ENCODE data around the gene PSMG3. TPM values are rescaled to one million over a fixed set of nuclear protein-coding genes. Genes with fewer than 3 reads are reported as not detected.

The PSMG3 gene
- total and polyA plus RNA-seq, 7 experiments from 2014 or later: 12.1 to 57.9 (median 23.4) TPM

DNA sequence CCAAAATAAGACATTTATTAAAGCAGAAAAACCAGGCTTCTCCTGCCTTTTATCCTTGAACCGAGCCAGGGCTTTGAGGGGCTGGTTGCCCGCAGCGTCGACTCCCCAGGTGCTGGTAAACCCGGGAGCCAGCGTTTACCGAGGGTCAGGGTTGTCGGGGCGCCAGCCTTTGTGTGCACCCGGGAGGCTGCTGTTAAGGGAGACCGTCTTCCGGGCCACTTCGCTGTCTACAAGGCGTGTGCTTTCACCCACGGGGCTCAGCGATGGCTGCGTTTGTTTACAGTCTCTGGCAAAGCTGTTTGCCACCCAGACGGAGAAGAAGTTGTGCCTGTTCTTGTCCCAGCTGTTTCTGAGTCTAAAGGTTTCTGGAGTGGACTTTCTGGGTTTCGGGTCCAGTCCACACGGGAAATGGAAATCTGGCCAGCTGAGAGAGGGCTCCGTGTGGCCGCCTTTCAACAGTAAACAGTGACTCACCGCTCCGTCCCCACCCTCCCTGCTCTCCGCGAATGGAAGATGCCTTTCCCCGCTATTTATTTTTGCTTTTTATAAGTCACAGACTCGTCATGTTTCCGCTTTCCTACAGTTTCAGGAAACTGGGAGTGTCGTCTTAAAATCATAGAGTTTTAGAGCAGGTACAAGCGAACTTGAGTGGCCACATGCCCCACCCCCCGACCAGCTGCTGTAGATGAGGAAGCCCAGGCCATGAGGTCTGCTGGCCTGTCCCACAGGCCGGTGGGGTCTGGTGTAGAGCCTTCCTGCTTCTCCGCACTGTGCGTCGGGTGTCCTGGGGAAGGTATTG lies 37.2 kb downstream of the PSMG3 start:
- Mint-ChIP-seq H3K27ac (peak overlapping the region; percentile 92 to 99 (median 97)), H3K27me3 (peaks cover 0 to 3% (median 0%) of the 10 kb centered on the region in 5 donors), H3K36me3 (peaks cover 0 to 4% (median 0%) of the 10 kb centered on the region in 5 donors), H3K4me1 (peaks cover 15 to 36% (median 21%) of the 10 kb centered on the region in 7 donors), H3K4me3 (peak overlapping the region; percentile 87 to 94 (median 92)), H3K9me3 (peaks cover 0 to 4% (median 0%) of the 10 kb centered on the region in 11 donors)
- H3K4me1 ChIP-seq (ENCODE audit: control insufficient read depth in 2 of 2, insufficient read depth in 2 of 2, low read length in 2 of 2): peaks cover 7 to 10% of the 10 kb centered on the region in 2 donors
- peaks cover 0 to 25% (median 0%) of the 10 kb centered on the region in 3 experiments for H3K36me3 ChIP-seq (ENCODE audit: control insufficient read depth in 2 of 3, insufficient read depth in 3 of 3, low read length in 3 of 3)
- POLR2A ChIA-PET: interaction anchor here (0.7 to 2.1 kb wide), 8 partner anchors 19 to 821 kb away, joined by 4 to 12 read pairs (median 5); partner anchors contain the start of genes INTS1 and PSMG3
- no peaks in the 10 kb centered on the region for H3K27me3 ChIP-seq (ENCODE audit: control insufficient read depth in 2 of 2, insufficient read depth in 2 of 2, low read length in 2 of 2)
- CTCF ChIA-PET: interaction anchor here (1.6 kb wide), 1 partner anchor 26 kb away, joined by 12 read pairs; no protein-coding TSS in a partner anchor
- intact Hi-C loops (cut with micrococcal nuclease): loop anchor here (1.0 to 10.0 kb wide), 11 partner anchors 16 to 1099 kb away; partner anchors contain the start of genes INTS1 (in 2 of the 2), BRAT1 (in 1 of the 2), GPR146 (in 1 of the 2) and IQCE (in 1 of the 2)
- H3K27ac ChIP-seq (ENCODE audit: low read depth, low read length): peak overlapping the region; percentile 90
- peak in 8 of 9 donors; percentile 57 to 70 (median 62) for DNase-seq
- no peaks in the 10 kb centered on the region for H3K9me3 ChIP-seq (ENCODE audit: control insufficient read depth in 2 of 3, low read length in 3 of 3)
- ATAC-seq: peak; percentile 52
- H3K4me3 ChIP-seq (ENCODE audit: low read length): peak overlapping the region; percentile 74

DNA sequence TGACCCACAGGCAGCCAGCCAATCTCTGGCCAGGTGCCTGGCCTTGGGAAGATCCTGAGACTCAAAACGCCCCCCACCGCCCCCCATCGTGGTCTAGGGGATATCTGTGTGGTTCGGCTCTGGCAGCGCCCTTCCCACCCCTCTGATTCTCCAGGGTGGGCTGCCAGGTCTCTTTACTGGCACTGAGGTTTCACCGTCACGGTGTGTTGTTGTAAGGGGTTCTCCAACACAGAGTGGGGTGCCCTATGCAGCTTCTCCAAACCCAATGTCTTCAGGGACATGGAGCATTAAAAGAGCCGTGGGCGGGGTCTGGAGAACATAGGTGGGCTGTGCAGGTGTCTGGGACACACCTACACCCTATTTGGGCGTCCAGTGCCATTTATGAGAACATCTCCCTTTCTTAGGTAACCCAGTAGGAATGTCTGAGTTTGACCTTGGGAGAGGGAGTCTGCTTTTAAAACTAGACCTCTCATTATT lies 37.8 kb downstream of the PSMG3 start:
- POLR2A ChIA-PET: interaction anchor here (0.8 to 2.1 kb wide), 6 partner anchors 18 to 822 kb away, joined by 4 to 12 read pairs (median 6); partner anchors contain the start of gene PSMG3
- no peak for ATAC-seq
- H3K36me3 Mint-ChIP-seq: peaks cover 0 to 4% (median 0%) of the 10 kb centered on the region in 5 donors
- peaks cover 15 to 36% (median 21%) of the 10 kb centered on the region in 7 donors for H3K4me1 Mint-ChIP-seq
- H3K36me3 ChIP-seq (ENCODE audit: control insufficient read depth in 2 of 3, insufficient read depth in 3 of 3, low read length in 3 of 3): peaks cover 0 to 19% (median 0%) of the 10 kb centered on the region in 3 experiments
- DNase-seq: peak in 1 of 9 donors; percentile 41
- peak overlapping the region; percentile 90 for H3K27ac ChIP-seq (ENCODE audit: low read depth, low read length)
- H3K4me1 ChIP-seq (ENCODE audit: control insufficient read depth in 2 of 2, insufficient read depth in 2 of 2, low read length in 2 of 2): peaks cover 7 to 10% of the 10 kb centered on the region in 2 donors
- peak overlapping the region; percentile 74 for H3K4me3 ChIP-seq (ENCODE audit: low read length)
- H3K27me3 Mint-ChIP-seq: peaks cover 0 to 3% (median 0%) of the 10 kb centered on the region in 5 donors
- CTCF ChIA-PET: interaction anchor here (1.6 kb wide), 1 partner anchor 26 kb away, joined by 12 read pairs; no protein-coding TSS in a partner anchor
- H3K27me3 ChIP-seq (ENCODE audit: control insufficient read depth in 2 of 2, insufficient read depth in 2 of 2, low read length in 2 of 2): no peaks in the 10 kb centered on the region
- peaks cover 0 to 4% (median 0%) of the 10 kb centered on the region in 11 donors for H3K9me3 Mint-ChIP-seq
- intact Hi-C loops (cut with micrococcal nuclease): loop anchor here (1.0 to 10.0 kb wide), 11 partner anchors 17 to 1099 kb away; partner anchors contain the start of genes INTS1 (in 2 of the 2), MICALL2 (in 2 of the 2), BRAT1 (in 1 of the 2) and GPR146 (in 1 of the 2)
- H3K9me3 ChIP-seq (ENCODE audit: control insufficient read depth in 2 of 3, low read length in 3 of 3): no peaks in the 10 kb centered on the region
- H3K4me3 Mint-ChIP-seq: peak overlapping the region; percentile 87 to 94 (median 92)
- H3K27ac Mint-ChIP-seq: peak overlapping the region; percentile 92 to 99 (median 97)

- H3K4me1 Mint-ChIP-seq: peaks cover 15 to 38% (median 18%) of the 10 kb centered on the region in 7 donors
- Histone ChIP-seq H3K36me3 (ENCODE audit: control insufficient read depth in 2 of 3, insufficient read depth in 3 of 3, low read length in 3 of 3) (peaks cover 0 to 13% (median 0%) of the 10 kb centered on the region in 3 experiments), H3K9me3 (ENCODE audit: control insufficient read depth in 2 of 3, low read length in 3 of 3) (no peaks in the 10 kb centered on the region), H3K4me1 (ENCODE audit: control insufficient read depth in 2 of 2, insufficient read depth in 2 of 2, low read length in 2 of 2) (peaks cover 7 to 10% of the 10 kb centered on the region in 2 donors), H3K27me3 (ENCODE audit: control insufficient read depth in 2 of 2, insufficient read depth in 2 of 2, low read length in 2 of 2) (no peaks in the 10 kb centered on the region), H3K4me3 (ENCODE audit: low read length) (peak overlapping the region; percentile 74), H3K27ac (ENCODE audit: low read depth, low read length) (peak overlapping the region; percentile 90)
- peak overlapping the region; percentile 87 to 94 (median 92) for H3K4me3 Mint-ChIP-seq
- H3K9me3 Mint-ChIP-seq: peaks cover 0 to 4% (median 0%) of the 10 kb centered on the region in 11 donors
- intact Hi-C loops (cut with micrococcal nuclease): loop anchor here (1.0 to 10.0 kb wide), 4 partner anchors 72 to 1023 kb away; partner anchors contain the start of genes BRAT1 (in 1 of the 2), GPR146 (in 1 of the 2), IQCE (in 1 of the 2) and MICALL2 (in 1 of the 2)
- ChIA-PET CTCF (interaction anchor here (1.6 kb wide), 1 partner anchor 25 kb away, joined by 12 read pairs; no protein-coding TSS in a partner anchor), POLR2A (interaction anchor here (0.8 to 2.1 kb wide), 6 partner anchors 18 to 822 kb away, joined by 4 to 12 read pairs (median 6); partner anchors contain the start of gene PSMG3)
- H3K27me3 Mint-ChIP-seq: peaks cover 0 to 9% (median 0%) of the 10 kb centered on the region in 5 donors
- peak; percentile 47 to 66 (median 62) for DNase-seq
- ATAC-seq: peak; percentile 33
- H3K36me3 Mint-ChIP-seq: peaks cover 0 to 2% (median 0%) of the 10 kb centered on the region in 5 donors
- H3K27ac Mint-ChIP-seq: peak overlapping the region; percentile 92 to 99 (median 97)
These were observed 38.4 kb downstream of the PSMG3 start for GRCh38 chr7:1531263-1531978.

DNA sequence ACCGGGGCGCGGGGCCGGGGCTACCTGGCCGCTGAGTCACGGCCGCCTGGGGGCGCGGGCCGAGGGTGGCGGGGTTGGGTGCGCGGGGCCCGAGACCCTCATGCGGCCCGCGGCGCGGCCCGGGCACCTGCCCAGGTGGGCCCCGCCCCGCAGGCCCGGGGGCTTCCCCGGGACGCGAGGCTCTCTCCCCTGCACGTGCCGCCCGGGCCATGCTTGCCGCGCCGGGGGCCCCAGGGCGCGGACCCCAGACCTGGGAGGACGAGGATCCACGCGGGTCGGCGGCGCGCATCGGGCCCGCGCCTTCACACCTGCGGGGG lies 38.9 kb downstream of the PSMG3 start:
- Histone ChIP-seq H3K27ac (ENCODE audit: low read depth, low read length) (peak overlapping the region; percentile 90), H3K4me1 (ENCODE audit: control insufficient read depth in 2 of 2, insufficient read depth in 2 of 2, low read length in 2 of 2) (peaks cover 7 to 10% of the 10 kb centered on the region in 2 donors), H3K36me3 (ENCODE audit: control insufficient read depth in 2 of 3, insufficient read depth in 3 of 3, low read length in 3 of 3) (peaks cover 0 to 9% (median 0%) of the 10 kb centered on the region in 3 experiments), H3K9me3 (ENCODE audit: control insufficient read depth in 2 of 3, low read length in 3 of 3) (no peaks in the 10 kb centered on the region), H3K4me3 (ENCODE audit: low read length) (no peak overlapping the region), H3K27me3 (ENCODE audit: control insufficient read depth in 2 of 2, insufficient read depth in 2 of 2, low read length in 2 of 2) (no peaks in the 10 kb centered on the region)
- ChIA-PET POLR2A (interaction anchor here (1.8 to 2.1 kb wide), 2 partner anchors 17 to 25 kb away, joined by 5 to 12 read pairs; no protein-coding TSS in a partner anchor), CTCF (interaction anchor here (1.4 kb wide), 1 partner anchor 25 kb away, joined by 4 read pairs; no protein-coding TSS in a partner anchor)
- no peak overlapping the region for H3K27ac Mint-ChIP-seq
- H3K36me3 Mint-ChIP-seq: no peaks in the 10 kb centered on the region
- intact Hi-C loops (cut with micrococcal nuclease): loop anchor here (1.0 to 10.0 kb wide), 6 partner anchors 18 to 1024 kb away; partner anchors contain the start of genes BRAT1 (in 1 of the 2), EIF3B (in 1 of the 2), GPR146 (in 1 of the 2) and IQCE (in 1 of the 2)
- peak overlapping the region in 1 of 10 donors; percentile 93 for H3K4me3 Mint-ChIP-seq
- peaks cover 0 to 12% (median 0%) of the 10 kb centered on the region in 5 donors for H3K27me3 Mint-ChIP-seq
- H3K9me3 Mint-ChIP-seq: peaks cover 0 to 4% (median 0%) of the 10 kb centered on the region in 11 donors
- ATAC-seq (peak; percentile 47), DNase-seq (no peak)
- H3K4me1 Mint-ChIP-seq: peaks cover 15 to 35% (median 18%) of the 10 kb centered on the region in 7 donors

- DNase-seq (no peak), ATAC-seq (no peak)
- Histone ChIP-seq H3K27ac (ENCODE audit: low read depth, low read length) (no peak overlapping the region), H3K4me3 (ENCODE audit: low read length) (no peak overlapping the region), H3K4me1 (ENCODE audit: control insufficient read depth in 2 of 2, insufficient read depth in 2 of 2, low read length in 2 of 2) (peaks cover 7 to 10% of the 10 kb centered on the region in 2 donors), H3K27me3 (ENCODE audit: control insufficient read depth in 2 of 2, insufficient read depth in 2 of 2, low read length in 2 of 2) (no peaks in the 10 kb centered on the region), H3K36me3 (ENCODE audit: control insufficient read depth in 2 of 3, insufficient read depth in 3 of 3, low read length in 3 of 3) (peaks cover 0 to 6% (median 0%) of the 10 kb centered on the region in 3 experiments), H3K9me3 (ENCODE audit: control insufficient read depth in 2 of 3, low read length in 3 of 3) (no peaks in the 10 kb centered on the region)
- CTCF ChIA-PET: interaction anchor here (0.6 to 1.4 kb wide), 2 partner anchors 23 to 1192 kb away, joined by 4 read pairs; no protein-coding TSS in a partner anchor
- Mint-ChIP-seq H3K27me3 (peaks cover 0 to 18% (median 4%) of the 10 kb centered on the region in 5 donors), H3K4me3 (peak overlapping the region in 9 of 10 donors; percentile 52 to 81 (median 69)), H3K27ac (peak overlapping the region; percentile 15 to 88 (median 71)), H3K9me3 (peaks cover 0 to 4% (median 0%) of the 10 kb centered on the region in 11 donors), H3K36me3 (no peaks in the 10 kb centered on the region), H3K4me1 (peaks cover 15 to 33% (median 18%) of the 10 kb centered on the region in 7 donors)
- POLR2A ChIA-PET: interaction anchor here (0.7 to 1.2 kb wide), 7 partner anchors 11 to 41 kb away, joined by 3 to 5 read pairs (median 3); no protein-coding TSS in a partner anchor
- intact Hi-C loops (cut with micrococcal nuclease): loop anchor here (1.0 to 10.0 kb wide), 5 partner anchors 16 to 1025 kb away; partner anchors contain the start of genes BRAT1 (in 1 of the 2), EIF3B (in 1 of the 2), GPR146 (in 1 of the 2) and IQCE (in 1 of the 2)
These were observed 40.3 kb downstream of the PSMG3 start for GRCh38 chr7:1529383-1530116.
